GM19238 (cell line): ENCODE data around the gene ANXA8.
"Not testable (repeated sequence)": the region's sequence is repeated elsewhere in the genome, so short reads cannot be mapped to it uniquely, and the experiment has no call there.

ENCODE experiments used
- DNase-seq: peaks from one replicate; pipeline ENCODE4 v3.0.0; 2011; ENCODE audit warnings: low spot score; ENCODE audit not compliant: insufficient read length

ANXA8 gene, protein sequence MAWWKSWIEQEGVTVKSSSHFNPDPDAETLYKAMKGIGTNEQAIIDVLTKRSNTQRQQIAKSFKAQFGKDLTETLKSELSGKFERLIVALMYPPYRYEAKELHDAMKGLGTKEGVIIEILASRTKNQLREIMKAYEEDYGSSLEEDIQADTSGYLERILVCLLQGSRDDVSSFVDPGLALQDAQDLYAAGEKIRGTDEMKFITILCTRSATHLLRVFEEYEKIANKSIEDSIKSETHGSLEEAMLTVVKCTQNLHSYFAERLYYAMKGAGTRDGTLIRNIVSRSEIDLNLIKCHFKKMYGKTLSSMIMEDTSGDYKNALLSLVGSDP

DNA sequence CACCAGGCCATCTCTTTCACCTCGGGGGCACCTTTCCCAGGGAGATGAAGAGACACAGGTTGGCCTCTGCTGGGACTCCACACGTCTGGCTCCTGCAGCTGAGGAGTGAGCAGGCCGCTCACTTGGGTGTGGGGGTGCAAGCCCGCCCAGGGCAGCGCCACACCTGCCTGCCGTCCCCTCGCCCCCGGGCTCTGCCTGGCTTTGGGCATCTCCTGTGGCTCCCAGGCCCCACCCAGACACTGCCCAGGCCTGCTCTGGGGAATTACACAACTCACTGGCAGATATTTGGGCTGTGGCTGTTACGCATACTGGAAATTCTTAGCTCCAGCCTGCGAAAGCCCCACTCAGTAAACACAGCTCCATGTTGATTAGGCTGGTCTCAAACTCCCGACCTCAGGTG lies at the start of gene ANXA8:
Gene ANXA8 (minus strand): TSS at position 193 of the 400 bp plus-strand sequence. CDS start 182 bp downstream, at position 11.
- not testable (repeated sequence) for DNase-seq

DNA sequence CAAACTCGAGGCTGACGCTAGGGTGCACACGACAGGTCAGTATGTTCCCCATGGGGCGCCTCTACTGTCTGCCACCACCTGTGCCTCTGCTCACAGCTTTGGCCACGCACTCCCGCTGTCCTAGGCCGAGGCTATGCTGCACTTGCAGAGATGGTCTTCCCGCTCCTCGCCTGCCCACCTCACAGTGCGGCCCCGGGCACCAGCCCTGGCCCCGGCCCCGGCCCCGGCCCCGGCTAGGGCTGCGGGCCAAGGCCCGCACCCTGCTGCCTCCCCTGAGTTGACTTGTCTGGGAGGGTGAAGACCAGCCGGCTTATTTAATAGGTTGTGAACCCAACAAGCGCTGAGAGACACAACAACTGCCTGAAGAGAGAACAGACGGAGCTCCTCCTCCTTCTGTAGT lies 39.6 kb upstream of the ANXA8 start, which contains the start of gene AGAP9:
Gene AGAP9 (minus strand): TSS at position 164 of the 400 bp plus-strand sequence. CDS start 112 bp downstream, at position 52.
- not testable (repeated sequence) for DNase-seq

DNA sequence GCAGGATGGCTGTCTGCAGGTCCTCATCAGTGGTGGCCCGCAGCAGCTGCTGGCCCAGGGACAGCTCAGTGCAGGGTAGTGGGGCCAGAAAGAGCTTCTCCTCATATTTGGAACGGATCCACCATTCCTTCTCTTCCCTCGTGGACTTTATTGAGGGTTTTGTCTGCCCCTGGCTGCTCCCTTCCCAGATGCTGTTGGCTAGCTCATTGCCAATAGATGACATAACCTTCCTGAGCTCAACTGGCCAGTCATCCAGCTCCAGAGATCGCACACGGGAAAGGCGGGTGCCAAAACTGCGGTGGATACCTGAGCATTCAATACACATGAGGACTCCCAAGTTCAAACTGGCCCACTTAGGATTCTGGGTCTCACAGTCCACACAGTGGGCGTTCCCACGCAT lies 18.4 kb upstream of the ANXA8 start:
- DNase-seq = not testable (repeated sequence)

DNA sequence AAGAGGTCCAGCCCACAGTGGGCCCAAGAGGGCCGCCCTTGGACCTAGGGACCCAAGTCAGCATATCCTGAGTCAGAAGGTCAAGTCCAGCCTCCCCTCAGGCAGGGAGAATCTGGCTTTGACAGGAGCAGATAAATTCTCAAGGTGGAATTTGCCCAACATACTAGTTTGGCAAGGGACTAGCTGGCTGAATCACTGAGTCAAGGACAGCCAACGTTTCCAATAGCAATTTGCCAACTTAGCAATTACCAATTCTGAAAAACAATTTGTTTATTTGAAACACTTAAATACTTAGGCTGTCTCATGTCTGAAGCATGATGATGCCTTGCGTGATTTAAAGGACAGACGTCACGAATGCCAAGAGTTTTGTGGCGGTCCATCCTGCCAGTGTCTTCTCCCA lies 10.3 kb upstream of the ANXA8 start:
- not testable (repeated sequence) for DNase-seq

DNA sequence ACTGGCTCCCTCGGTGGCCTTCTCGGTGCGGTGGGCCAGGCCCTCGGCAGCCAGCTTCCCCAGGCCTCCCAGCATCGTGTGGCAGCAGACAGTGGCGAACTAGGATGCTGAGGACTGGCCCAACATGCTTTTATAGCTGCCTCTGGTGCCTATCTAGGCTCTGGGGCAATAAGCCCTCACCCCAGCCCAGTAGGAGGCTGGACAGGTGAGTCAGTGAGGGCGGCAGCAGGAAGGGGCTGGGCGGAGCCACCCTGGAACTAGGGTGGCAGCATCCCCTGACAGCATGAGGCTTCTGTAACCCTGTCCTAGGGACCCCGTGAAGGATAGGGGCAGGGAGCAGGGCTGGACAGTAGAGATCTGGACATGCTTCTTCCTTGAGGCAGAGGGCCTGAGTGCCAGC lies 7.7 kb upstream of the ANXA8 start, which contains the start of gene FAM25G:
Gene FAM25G (minus strand): TSS at position 101 of the 400 bp plus-strand sequence. CDS start 26 bp downstream, at position 75.
- not testable (repeated sequence) for DNase-seq

DNA sequence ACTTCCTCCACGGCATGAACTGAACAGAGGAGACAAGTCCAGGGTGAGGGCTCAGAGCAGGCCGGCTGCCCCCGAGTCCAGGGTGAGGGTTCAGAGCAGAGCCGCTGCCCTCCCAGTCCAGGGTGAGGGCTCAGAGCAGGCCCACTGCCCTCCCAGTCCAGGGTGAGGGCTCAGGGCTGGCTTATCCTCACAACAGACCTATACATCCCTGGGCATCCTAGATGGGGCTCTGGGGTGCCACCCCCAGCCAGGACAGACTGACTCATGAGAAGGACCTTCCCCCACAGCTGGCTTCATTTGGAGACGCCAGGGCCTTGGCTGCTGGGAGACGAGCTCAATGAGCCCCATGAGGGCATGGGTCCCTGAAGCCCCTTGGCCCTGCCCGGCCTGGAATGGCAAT lies 5.7 kb upstream of the ANXA8 start:
- DNase-seq = not testable (repeated sequence)

DNA sequence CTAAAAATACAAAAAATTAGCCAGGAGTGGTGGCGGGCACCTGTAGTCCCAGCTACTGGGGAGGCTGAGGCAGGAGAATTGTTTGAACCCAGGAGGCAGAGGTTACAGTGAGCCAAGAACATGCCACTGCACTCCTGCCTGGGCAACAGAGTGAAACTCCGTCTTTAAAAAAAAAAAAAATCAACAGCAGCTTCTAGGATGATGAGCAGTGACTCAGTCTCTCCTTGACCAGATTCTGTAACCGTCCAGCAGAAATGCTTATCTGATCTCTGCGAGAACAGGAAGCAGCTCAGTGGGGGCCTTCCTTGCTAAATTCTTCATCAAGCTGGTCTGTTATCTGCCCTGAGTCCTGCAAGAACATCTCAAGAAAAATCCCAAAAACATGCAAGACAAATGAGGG lies 2.0 kb upstream of the ANXA8 start:
- not testable (repeated sequence) for DNase-seq

DNA sequence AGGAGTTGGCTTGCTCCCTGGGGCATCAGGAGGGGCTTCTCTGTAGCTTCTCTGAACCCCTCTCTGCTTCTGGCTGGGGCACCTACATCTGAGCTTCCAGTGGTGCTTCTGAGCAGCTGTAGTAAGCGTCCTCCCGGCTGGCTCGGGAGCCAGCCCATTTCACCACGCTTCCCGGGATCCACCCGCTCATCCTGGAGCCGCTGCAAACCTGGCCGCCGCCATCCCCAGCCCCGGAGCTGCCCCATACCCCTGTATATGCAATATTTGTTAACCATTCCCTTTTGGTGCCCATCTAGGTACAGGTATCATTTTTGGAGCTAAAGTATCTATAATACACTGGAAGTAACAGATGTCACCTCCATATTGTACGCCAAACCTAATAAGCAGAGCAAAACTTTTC lies 871 bp upstream of the ANXA8 start:
- not testable (repeated sequence) for DNase-seq

DNA sequence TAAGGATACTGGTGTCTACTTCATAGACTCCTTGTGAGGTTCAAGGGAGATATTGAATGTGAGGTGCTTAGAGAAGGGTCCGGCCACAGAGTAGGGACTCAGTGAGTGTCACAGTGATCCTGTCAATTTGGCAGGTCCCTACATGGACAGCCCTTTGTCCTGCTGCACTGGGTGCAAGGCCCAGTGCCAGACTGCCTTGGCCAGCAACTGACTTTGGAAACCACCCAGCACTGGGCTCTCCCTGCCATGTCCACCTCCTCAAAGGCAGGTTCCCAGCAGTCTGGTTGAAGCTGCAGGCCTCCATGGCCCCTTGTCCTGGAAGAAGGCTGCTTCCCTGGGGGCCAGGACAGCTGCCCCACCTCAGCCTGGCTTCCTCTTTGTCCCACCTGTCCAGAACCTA lies 1.5 kb downstream of the ANXA8 start:
- DNase-seq = not testable (repeated sequence)

DNA sequence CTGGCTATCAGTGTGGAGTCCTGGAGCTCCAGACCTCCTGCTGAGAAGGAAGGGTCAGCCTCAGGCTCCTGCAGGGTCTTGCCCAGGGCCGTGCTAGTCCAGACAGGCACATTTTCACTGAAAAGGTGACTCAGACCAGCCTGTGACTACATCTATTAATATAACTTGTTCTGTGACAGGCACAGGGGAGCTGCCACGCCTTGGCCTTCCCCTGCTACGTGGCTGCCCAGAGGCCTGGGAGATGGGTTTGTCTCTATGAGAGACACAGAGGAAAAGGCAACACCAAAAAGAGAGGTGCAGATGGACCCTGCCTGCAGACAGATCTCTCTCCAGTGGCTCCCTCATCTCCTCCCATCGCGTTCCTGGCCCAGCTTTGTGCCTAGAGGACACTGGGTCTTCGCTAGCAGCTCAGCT lies 2.1 kb downstream of the ANXA8 start:
- not testable (repeated sequence) for DNase-seq

DNA sequence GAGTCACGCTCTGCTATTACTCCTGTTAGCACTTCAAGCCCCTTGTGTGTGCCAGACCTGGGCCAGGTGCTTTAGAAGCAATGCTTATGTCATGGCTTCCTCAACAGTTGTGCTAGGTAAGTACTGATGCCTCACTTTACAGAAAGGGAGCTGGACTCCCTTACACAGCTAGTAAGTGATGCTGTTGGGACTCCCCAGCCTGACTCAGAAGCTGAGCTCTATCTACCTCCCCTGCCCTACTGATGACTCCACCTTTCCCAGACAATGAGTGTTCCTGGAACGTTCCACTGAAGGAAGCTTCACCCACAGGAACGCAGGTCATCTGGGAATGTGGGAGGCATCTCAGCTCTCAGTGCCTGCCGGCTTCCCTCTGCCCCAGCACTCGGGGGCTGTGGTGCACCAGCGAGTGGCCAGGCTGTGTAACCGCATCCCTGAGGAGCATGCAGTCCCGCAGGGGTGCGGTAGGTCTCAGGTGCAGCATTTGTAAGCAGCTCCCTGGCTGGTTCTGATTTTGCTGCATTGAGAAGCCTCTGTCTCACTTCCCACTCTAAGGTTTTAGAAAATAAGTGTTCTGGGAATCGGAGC lies 2.6 kb downstream of the ANXA8 start:
- not testable (repeated sequence) for DNase-seq

DNA sequence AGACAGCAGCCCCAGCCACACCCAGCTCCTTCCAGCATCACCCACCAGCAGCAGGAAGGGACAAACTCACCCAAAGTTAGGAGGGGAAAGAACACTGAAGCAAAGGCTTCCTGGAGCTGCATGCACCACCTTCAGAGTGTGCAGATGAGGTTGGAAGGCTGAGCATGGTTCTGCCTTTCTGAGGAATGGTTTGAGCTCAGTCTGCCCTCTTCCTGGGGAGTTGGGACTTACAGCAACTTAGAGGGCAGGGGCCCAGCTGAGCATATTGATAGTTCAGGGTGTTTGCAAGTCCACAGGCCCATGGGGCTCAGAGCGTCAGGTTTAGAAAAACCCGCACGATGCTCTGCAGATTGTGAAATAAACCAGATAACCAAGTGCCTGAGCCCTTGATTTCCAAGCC lies 3.8 kb downstream of the ANXA8 start:
- DNase-seq = not testable (repeated sequence)

DNA sequence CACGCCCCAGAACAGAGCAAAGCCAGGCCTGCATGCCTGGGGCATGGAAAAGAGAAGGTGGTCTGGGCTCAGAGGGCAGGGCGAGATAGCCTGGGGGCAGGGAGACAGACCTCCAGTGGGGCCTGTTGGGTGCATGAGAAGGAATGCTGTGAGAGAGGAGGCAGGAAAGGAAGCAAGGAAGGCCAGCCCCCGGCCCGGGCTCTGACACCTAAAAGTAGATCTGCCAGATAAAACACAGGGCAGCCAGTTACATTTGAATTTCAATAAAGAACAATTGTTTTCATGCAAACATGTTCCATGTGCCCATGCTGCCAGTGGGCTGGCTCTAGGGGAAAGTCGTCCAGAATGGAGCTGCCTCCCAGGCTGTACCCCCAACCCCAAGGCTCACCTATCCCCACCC lies 5.8 kb downstream of the ANXA8 start:
- not testable (repeated sequence) for DNase-seq

DNA sequence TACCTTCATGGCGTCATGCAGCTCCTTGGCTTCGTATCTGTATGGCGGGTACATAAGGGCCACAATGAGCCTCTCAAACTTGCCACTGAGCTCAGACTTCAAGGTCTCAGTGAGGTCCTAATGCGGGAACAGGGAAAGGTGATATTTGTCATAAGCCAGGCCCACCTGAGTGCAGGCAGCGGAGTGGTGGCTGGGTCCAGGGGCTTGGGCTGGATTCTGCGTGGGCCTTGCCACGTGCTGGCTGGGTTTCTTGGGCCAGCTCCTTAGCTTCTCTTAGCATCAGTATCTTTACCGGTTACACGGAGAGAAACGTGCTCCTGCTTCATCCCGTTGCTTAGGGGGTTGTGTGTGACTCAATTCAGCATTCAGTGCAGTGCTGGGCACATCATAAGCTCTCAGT lies 6.8 kb downstream of the ANXA8 start:
- not testable (repeated sequence) for DNase-seq

DNA sequence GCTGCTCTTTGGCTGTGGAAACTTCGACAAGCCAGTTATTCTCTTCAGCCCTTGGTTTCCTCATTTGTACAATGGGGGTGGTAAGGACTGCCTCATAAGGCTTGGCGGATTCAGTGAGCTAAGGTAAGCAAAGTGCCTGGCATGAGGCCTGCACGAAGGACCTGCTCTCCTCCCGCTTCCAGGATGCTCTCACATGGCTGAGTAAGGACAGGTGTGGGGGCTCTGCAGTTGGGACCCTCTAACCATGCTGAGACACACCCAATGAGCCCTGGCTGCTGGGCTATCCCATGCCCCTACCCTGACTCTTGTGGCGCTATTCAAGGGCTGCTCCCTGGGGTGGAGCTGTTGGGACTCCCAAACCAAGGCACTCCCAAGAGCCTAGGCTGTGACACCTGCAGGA lies 8.8 kb downstream of the ANXA8 start:
- not testable (repeated sequence) for DNase-seq

DNA sequence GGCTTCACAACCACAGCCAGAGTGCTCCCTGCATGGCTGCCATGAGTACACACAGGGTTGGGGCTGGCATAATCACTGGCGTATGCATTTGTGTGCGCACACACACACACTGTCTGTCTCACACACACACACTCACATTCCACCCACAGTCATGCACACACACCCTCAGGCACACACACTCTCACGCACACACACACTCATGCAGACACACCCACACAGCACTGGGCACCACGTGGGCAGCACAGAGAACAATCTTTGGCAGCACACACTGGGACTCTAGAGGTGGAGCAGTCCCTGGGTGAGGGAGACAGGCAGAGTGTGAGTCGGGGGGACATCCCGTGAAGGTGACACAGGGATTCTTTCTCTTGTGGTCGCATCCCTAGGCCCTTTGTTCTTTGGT lies 10.4 kb downstream of the ANXA8 start:
- not testable (repeated sequence) for DNase-seq

DNA sequence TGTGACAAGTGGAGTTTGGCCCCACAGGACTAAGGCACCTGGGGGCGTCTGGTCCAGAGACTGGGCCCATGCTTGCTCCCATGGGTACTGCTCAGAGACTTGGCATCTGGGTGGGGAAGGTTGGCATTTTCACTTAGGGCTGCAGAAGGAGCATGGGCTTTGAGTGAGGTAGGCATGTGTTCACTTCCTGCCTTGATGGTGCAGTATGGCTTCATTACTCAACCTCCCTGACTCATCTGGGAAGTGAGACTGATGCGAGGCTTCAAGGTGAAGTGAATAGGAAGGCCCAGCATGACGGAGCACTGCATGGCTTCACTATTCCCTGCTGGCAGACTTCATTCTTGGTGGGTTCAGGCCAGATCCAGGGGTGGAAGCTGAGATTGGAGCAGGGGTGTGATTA lies 11.3 kb downstream of the ANXA8 start:
- not testable (repeated sequence) for DNase-seq

DNA sequence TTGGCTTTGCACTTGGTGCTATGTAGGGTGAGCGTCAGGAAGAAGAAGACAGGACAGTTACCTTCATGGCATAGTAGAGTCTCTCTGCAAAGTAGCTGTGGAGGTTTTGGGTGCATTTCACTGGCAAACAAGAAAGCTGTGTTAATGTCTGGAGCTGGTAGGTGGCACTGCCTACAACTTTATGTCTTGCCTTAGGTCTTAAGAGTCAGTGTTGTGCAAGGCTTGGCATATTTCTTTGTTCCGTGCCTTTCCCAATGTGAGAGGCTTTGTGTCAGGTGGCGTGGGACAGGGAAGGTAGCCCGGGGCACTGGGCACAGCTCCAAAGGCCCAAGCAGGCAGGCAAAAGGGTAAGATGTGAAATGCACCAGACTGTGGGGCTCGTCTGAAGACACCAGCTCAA lies 11.8 kb downstream of the ANXA8 start:
- DNase-seq = not testable (repeated sequence)

DNA sequence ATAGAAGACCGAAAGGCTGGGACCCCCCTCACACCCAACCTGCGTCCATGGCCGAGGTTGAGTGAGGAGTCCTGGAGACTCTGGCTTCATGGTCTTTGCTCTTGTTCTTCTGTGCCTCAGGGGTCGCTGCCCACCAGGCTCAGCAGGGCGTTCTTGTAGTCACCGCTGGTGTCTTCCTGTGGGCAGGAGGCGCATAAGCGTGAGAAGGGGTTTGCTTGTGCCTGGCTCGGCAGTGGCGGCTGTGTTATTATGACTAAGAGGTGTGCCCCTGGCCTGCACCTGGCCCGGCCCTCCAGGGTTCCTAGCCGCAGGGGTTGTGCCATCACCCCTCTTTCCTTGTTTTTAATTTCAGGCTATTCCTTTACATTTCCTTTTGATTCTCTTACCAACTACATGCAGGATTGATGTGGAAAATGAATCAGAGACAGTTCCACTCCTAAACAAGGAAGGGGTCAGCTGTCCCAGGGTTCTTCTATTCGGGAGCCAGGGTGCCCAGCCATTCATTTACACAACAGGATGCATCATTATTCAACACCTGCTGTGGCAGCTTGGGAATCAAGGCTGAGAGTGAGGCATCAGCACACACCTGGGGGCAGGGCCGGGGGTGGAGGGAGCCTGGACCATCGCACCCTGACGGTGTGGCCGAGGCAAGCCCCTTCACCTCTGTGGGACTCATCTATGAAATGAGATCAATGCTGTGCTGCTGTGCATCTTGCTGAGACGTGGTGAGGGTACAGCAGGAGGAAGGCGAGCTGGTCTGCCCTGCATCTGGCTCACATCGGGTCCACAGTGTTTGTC lies 15.0 kb downstream of the ANXA8 start:
- DNase-seq = not testable (repeated sequence)

DNA sequence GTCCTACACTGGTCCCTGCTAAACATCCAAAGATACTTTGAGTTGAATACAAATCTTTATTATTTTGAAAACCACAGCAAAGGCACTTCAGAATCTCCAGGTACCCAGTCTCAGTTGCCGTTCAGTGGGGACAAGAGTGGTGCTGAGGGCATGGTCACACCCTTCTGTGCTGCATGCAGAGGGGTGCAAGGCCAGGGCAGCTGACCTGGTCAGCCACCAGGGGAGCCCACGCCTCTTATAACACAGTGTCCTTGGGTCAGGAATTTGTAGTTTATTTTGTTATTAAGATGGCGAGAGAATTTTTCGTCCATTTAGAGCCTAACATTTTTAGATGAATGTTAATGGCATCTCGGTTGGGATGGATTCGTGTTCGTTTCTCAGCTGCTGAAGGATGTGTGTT lies 16.0 kb downstream of the ANXA8 start:
- not testable (repeated sequence) for DNase-seq

DNA sequence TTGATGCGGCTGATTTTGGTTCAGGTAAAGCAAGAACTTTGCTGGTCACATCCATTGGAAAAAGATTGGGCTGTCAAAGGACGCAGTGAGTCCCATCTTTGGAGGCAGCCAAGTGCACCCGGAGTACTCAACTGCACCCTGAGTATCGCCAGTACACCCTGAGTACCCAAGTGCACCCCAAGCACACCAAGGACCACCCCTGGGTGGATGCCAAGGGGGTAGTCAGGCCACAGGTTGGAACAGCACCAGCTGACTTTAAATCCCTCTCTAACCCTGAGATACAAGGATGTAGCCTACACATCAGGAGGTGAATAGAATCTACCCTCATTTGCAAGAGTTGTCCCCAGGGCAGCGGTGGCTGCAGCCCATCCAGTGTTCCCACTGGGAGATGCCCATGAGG lies 16.5 kb downstream of the ANXA8 start:
- not testable (repeated sequence) for DNase-seq
